GM19239 (cell line): ENCODE measurements around the gene MYZAP.

Source experiments
- DNase-seq: peaks from one replicate; pipeline ENCODE4 v3.0.0; 2011; ENCODE audit warnings: low spot score; ENCODE audit not compliant: insufficient read length
- FAIRE-seq: peaks from 2 replicates; lab custom pipeline; 2011; peaks lifted over from hg19 to GRCh38; lab: Jason Lieb, UNC

Gene MYZAP

DNA sequence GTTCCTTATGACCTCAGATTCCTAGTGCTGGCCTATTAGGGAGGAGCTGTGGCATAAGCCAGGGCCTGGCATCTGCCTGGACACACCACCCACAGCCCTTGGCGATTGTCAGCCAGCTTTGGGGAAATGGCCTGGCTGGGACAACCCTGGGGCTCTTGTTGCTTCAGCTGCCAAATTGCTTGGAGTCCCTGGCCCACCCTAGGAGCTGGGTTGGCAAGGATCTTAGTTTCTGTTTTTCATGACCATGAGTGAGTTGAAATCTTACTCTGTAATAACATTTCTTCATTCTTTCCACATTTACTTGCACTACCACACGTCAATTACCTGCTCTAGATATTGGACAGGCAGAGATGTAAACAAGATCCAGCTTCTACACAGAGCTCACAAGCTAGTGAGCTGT, 1.9 kb upstream of the MYZAP start:
- DNase-seq (no peak), FAIRE-seq (no peak)

- FAIRE-seq = no peak
These were observed 375 bp upstream of the MYZAP start for GRCh38 chr15:57591237-57591821.

DNA sequence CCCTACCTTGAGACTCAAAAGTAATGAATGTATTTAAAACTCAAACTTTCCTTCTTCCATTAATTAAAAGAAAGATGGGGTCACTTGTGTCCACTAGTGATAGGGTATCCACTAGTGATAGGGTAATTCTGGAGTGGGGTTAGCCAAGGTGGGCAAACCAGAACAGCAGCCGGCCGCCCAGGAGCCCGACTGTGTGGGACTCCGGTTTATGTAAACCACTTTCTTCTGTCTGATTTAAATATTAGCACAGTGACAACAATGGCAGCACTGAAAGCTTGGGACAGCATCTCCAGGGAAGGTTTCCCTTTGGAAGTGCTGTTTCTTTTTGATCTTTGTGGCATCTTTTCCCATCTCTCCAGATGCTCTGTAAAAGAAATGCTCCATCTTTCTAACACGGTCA, 722 bp downstream of the MYZAP start:
- no peak for FAIRE-seq
- no peak for DNase-seq

More at GRCh38 chr15:57591237-57591821, 375 bp upstream of the MYZAP start:
- no peak for DNase-seq

GRCh38 chr15:57592836-57593420, 1.2 kb downstream of the MYZAP start:
- FAIRE-seq (no peak), DNase-seq (no peak)

GRCh38 chr15:57594479-57594878, 2.8 kb downstream of the MYZAP start:
- DNase-seq (no peak), FAIRE-seq (no peak)

GRCh38 chr15:57595011-57595866, 3.5 kb downstream of the MYZAP start:
- FAIRE-seq (no peak), DNase-seq (no peak)

DNA sequence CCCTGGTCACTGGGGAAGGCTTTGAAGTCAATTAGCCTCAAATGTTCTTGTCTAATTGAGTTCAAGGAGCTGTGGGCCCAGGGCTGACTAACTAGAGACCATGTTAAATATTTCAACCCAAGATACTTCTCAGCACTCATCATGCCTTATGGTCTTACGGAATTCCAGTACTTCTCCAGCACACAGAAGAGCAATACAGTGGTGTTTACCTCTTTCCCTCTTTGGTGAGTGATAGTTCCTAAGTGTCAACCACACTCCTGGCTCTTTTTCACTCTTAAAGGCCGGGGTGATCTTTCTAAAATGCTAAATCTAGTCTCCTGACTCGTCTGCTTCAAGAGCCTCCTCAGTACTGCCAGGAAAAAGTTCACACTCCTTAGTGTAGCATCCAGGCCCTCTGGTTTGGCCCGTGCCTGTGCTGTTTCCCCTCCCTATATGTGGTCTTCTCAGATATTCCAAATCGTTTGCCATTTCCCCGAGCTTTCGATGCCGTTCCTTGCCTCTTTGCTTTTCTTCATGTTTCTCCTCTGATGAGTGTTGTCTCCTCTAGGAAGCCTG, 4.7 kb downstream of the MYZAP start:
- FAIRE-seq (no peak), DNase-seq (no peak)

- no peak for DNase-seq
- no peak for FAIRE-seq
These were observed 5.3 kb downstream of the MYZAP start for GRCh38 chr15:57596978-57597377.

DNA sequence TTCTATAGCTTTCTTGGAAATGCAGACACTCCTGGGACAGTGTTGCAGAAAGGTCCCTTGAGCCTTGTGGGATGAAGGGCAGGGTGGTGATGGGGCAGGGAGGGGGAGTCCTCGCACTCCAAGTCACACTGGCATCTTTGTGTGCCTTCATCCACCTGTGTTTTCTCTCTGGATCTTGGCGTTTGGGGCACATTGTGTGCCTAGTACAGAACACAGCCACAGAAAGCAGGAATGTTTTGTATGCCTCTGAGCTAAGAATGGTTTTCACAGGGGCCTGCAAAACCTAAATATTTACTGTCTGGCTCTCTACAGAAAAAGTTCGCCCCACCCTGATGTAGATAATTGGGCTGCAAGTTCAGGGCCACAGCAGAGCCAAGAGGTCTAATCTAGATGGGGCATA, 5.7 kb downstream of the MYZAP start:
- DNase-seq (no peak), FAIRE-seq (no peak)

DNA sequence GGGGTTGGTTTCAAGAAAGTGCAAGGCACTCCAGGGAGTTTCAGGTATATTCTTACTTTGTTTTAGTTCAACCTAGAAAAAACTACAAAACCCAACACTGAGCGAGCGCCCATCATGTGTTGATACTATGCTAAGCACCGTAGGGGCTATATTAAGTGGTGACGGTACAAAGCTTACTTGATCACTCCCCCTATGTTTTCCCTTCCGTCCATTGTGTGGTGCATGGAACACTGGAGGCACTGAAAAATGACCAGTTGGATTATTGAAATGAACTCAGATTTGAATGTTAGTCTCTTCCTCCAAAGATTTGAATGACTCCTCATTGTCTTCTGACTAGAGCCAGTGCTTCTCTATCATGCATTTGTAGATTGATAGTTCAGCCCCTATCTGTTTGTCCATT, 6.6 kb downstream of the MYZAP start:
- no peak for DNase-seq
- FAIRE-seq = no peak

GRCh38 chr15:57599296-57599810, 7.6 kb downstream of the MYZAP start:
- FAIRE-seq (no peak), DNase-seq (no peak)

DNA sequence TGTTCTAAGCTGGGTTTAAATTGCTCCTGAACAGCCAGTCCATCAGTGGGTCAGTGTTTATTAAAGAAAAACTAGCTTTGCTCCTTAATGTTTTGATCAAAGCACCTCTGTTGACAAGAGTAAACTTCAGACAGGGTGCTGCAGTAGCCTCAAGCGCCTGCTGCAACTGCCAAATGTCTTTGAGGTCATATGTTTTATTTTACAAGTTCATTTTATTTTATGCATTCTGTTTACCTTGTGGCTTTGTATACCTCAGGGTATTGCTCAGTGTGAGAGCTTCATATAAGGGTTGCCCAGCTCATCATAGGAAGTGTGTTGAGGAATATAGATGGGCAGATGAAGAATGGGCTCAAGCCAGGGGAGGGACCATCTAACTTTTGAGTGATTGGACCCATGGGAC, 8.5 kb downstream of the MYZAP start:
- no peak for DNase-seq
- no peak for FAIRE-seq

- FAIRE-seq (no peak), DNase-seq (no peak)
These were observed 12.8 kb downstream of the MYZAP start for GRCh38 chr15:57604507-57604906.

DNA sequence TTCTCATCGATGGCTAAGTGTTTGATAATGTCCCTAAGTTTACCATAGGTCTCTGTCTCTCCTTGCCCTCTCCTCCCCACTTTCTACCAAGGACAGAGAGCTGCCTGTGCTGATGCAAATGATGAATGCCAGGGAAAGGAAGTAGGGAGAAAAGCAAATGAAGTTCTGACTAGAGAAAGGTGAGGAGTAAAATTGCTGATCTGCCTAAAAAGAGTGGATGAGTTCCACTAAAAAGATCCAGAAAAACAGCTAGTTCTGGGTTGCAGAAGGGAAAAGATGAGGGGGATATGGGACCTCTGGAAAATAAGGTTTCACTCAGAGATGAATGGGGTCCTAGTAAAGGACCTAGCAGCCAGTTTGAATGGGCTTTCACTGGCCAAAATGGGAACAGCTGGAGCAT, 13.8 kb downstream of the MYZAP start:
- FAIRE-seq (no peak), DNase-seq (no peak)

DNA sequence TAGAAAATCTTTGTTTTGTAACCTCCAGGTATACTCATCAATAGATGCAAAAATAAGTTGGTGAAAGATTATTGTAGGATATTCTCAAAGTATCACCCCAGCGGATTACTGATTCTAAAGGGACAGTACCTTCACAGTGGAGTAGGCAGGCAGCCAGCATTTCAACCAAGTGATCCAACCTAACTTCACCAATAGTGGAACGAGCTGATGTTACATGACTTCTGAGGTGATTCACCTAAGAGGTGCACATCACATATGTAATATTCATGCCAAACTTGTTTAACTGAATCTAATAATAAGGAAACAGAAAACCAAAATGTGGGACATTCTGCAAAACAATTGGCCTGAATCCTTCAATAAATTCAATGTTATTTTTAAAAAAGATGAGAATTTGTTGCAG, 14.3 kb downstream of the MYZAP start:
- no peak for FAIRE-seq

DNA sequence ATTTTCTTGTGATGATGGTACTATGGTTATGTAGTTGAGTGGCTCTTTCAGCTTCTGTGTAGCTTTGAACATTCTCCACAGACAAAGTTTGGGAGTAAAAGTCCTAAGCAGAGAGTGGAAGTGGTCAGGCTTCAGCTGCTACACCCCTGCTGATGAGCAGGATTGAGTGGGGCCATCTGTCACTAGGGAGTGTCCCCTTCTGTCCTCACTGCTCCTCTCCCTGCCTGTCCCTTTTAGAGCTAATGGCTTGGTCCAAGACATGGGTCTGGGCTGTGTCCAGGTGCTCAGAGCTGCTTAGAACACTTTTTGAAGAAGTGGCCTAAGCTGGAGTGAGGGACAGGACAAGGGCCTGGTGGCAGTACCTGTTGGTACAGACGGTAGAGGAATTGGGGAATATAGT, 15.1 kb downstream of the MYZAP start:
- DNase-seq (no peak), FAIRE-seq (no peak)

More for the DNA sequence above, 14.3 kb downstream of the MYZAP start:
- DNase-seq = no peak

- FAIRE-seq = no peak
- no peak for DNase-seq
These were observed 15.9 kb downstream of the MYZAP start for GRCh38 chr15:57607570-57608000.

GRCh38 chr15:57609805-57610529, 18.3 kb downstream of the MYZAP start:
- no peak for FAIRE-seq
- DNase-seq = no peak

DNA sequence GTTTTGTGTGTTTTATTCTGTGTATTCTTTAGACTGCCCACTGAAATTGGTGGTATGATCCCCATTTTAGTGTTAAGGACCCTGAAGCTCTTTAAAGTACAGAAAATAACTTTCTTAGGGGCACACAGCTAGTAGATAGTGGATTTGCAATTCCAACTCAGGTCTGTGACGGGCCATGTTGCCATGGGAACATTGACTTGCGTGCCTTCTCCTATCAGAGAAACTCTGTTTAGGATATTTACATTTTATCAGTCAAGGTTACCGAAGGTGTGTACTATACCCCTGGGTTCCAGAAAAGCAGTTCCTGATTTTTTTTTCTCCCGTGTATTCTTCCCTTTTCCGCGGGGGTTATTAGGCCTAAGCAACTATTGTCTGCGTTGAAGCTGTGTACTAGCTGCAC, 19.4 kb downstream of the MYZAP start:
- no peak for FAIRE-seq
- no peak for DNase-seq

- FAIRE-seq (no peak), DNase-seq (no peak)
These were observed 20.2 kb downstream of the MYZAP start for GRCh38 chr15:57611938-57612337.
